GM12891 (cell line): ENCODE measurements around the gene BOLL.

Experiments used
- PAX5 ChIP-seq: IDR thresholded peaks from 2 replicates; pipeline ENCODE4 v1.6.1; 2011; ENCODE audit warnings: low read length, moderate library complexity, mild to moderate bottlenecking; ENCODE audit not compliant: insufficient read depth, severe bottlenecking
- POLR2A ChIP-seq: IDR thresholded peaks from 2 replicates; pipeline ENCODE4 v1.6.1; 2011; ENCODE audit warnings: low read depth, low read length, control low read depth
- POLR2AphosphoS5 ChIP-seq: IDR thresholded peaks from 2 replicates; pipeline ENCODE4 v1.6.1; 2011; ENCODE audit warnings: low read depth, low read length, control low read depth
- SPI1 ChIP-seq: IDR thresholded peaks from 2 replicates; pipeline ENCODE4 v1.6.1; 2011; ENCODE audit warnings: low read depth, low read length, control low read depth
- TAF1 ChIP-seq: IDR thresholded peaks from 2 replicates; pipeline ENCODE4 v1.6.1; 2011; ENCODE audit warnings: low read depth, low read length, control low read depth

- TF ChIP-seq POLR2AphosphoS5 (no peak), POLR2A (no peak), TAF1 (no peak), SPI1 (no peak), PAX5 (no peak)
Observed at GRCh38 chr2:197813093-197813787, 28.1 kb upstream of the BOLL start.
